GM23338 (cell line): ENCODE measurements around the gene EIF4E3. TPM values are rescaled to one million over a fixed set of nuclear protein-coding genes. Genes with fewer than 3 reads are reported as not detected.

ENCODE experiments used
- ATAC-seq: fragments of 200-7000 bp; cut with Tn5 transposase; 3 replicates; pipeline ENCODE4 v1.9.1; 2020
- DNase-seq: peaks from one replicate; pipeline ENCODE4 v3.0.0-alpha.2; 2015; ENCODE audit warnings: low spot score
- H2AFZ ChIP-seq: fragments of 200-600 bp; sonication (generic); 2 replicates; pipeline ENCODE4 v1.8.0; 2016; ENCODE audit warnings: antibody characterized with exemption, mild to moderate bottlenecking, moderate library complexity
- H3F3A ChIP-seq: fragments of 200-600 bp; sonication (generic); replicated peaks from 2 replicates; pipeline ENCODE4 v1.8.0; 2017; ENCODE audit warnings: antibody characterized with exemption, mixed run types, low read depth
- H3K27ac ChIP-seq: fragments of 200-600 bp; sonication (generic); 2 replicates; pipeline ENCODE4 v1.6.1; 2016; ENCODE audit warnings: low read depth
- H3K27me3 ChIP-seq: fragments of 200-600 bp; sonication (generic); 2 replicates; pipeline ENCODE4 v1.8.0; 2016; ENCODE audit warnings: mild to moderate bottlenecking, mixed run types, moderate library complexity; ENCODE audit not compliant: insufficient read depth
- H3K36me3 ChIP-seq: fragments of 200-600 bp; sonication (generic); 2 replicates; pipeline ENCODE4 v1.8.0; 2016; ENCODE audit warnings: mild to moderate bottlenecking; ENCODE audit not compliant: insufficient read depth
- H3K4me1 ChIP-seq: fragments of 200-600 bp; sonication (generic); 2 replicates; pipeline ENCODE4 v1.8.0; 2016; ENCODE audit warnings: mild to moderate bottlenecking, moderate library complexity; ENCODE audit not compliant: insufficient read depth
- H3K4me2 ChIP-seq: fragments of 200-600 bp; sonication (generic); 2 replicates; pipeline ENCODE4 v1.7.1; 2017; ENCODE audit warnings: mixed run types
- H3K4me3 ChIP-seq: fragments of 200-600 bp; sonication (generic); 2 replicates; pipeline ENCODE4 v1.6.1; 2016; ENCODE audit warnings: mixed run types
- H3K79me2 ChIP-seq: fragments of 200-600 bp; sonication (generic); replicated peaks from 2 replicates; pipeline ENCODE4 v1.8.0; 2017; ENCODE audit warnings: mild to moderate bottlenecking; ENCODE audit not compliant: insufficient read depth
- H3K9me2 ChIP-seq: fragments of 200-600 bp; sonication (generic); 2 replicates; pipeline ENCODE4 v1.8.0; 2017; ENCODE audit not compliant: insufficient read depth
- H4K20me1 ChIP-seq: fragments of 200-600 bp; sonication (generic); replicated peaks from 2 replicates; pipeline ENCODE4 v1.8.0; 2017; ENCODE audit warnings: mild to moderate bottlenecking; ENCODE audit not compliant: insufficient read depth
- H3K27ac Mint-ChIP-seq: 2 replicates; pipeline ENCODE4 v1.8.0; 2020; ENCODE audit warnings: inconsistent platforms, mild to moderate bottlenecking, moderate library complexity, mixed read lengths
- H3K27me3 Mint-ChIP-seq: 3 replicates; pipeline ENCODE4 v1.8.0; 2022; ENCODE audit warnings: low read depth, mild to moderate bottlenecking, moderate library complexity, mixed read lengths, inconsistent platforms; ENCODE audit not compliant: insufficient read depth, poor library complexity
- H3K36me3 Mint-ChIP-seq: 3 replicates; pipeline ENCODE4 v1.8.0; 2021; ENCODE audit warnings: low read depth, mild to moderate bottlenecking, inconsistent platforms, moderate library complexity, mixed read lengths
- H3K4me1 Mint-ChIP-seq: 3 replicates; pipeline ENCODE4 v1.8.0; 2020; ENCODE audit warnings: mild to moderate bottlenecking, inconsistent platforms, mixed read lengths
- H3K4me3 Mint-ChIP-seq: 3 replicates; pipeline ENCODE4 v1.8.0; 2021; ENCODE audit warnings: moderate library complexity, mild to moderate bottlenecking, inconsistent platforms, mixed read lengths
- H3K9me3 Mint-ChIP-seq: 3 replicates; pipeline ENCODE4 v1.8.0; 2020; ENCODE audit warnings: moderate library complexity, mild to moderate bottlenecking, inconsistent platforms, mixed read lengths
- CREB1 ChIP-seq: fragments of 250-450 bp; sonication (Bioruptor Pico); IDR thresholded peaks from 2 replicates; pipeline ENCODE4 v1.5.0; 2020; ENCODE audit warnings: low read depth, mild to moderate bottlenecking, moderate library complexity
- CTCF ChIP-seq, 2 experiments: fragments of 200-600 bp in 1 of 2; sonication (generic) in 1 of 2; conservative IDR thresholded peaks; 2 replicates each; pipeline versions ENCODE4 v1.5.1 to v1.6.1; 2016 to 2017; ENCODE audit warnings: antibody characterized with exemption in 2 of 2, low read depth in 2 of 2, mild to moderate bottlenecking in 2 of 2, moderate library complexity in 1 of 2
- EZH2 ChIP-seq: fragments of 200-600 bp; sonication (generic); IDR thresholded peaks from one replicate; pipeline ENCODE4 v1.8.0; 2017; ENCODE audit warnings: antibody characterized with exemption, mild to moderate bottlenecking, low read depth; ENCODE audit not compliant: unreplicated experiment
- EZH2phosphoT487 ChIP-seq: fragments of 200-600 bp; sonication (generic); IDR thresholded peaks from one replicate; pipeline ENCODE4 v1.8.1; 2018; ENCODE audit warnings: antibody characterized with exemption; ENCODE audit not compliant: unreplicated experiment
- JUNB ChIP-seq: IDR thresholded peaks from one replicate; pipeline ENCODE4 v1.6.1; 2016; ENCODE audit warnings: antibody characterized with exemption; ENCODE audit not compliant: unreplicated experiment
- NANOG ChIP-seq: IDR thresholded peaks from 2 replicates; pipeline ENCODE4 v1.6.1; 2016; ENCODE audit warnings: antibody characterized with exemption, borderline replicate concordance
- POLR2AphosphoS5 ChIP-seq: IDR thresholded peaks from 2 replicates; pipeline ENCODE4 v1.6.1; 2016; ENCODE audit warnings: antibody characterized with exemption, low read depth
- REST ChIP-seq: IDR thresholded peaks from one replicate; pipeline ENCODE4 v1.6.1; 2018; ENCODE audit warnings: antibody characterized with exemption; ENCODE audit not compliant: unreplicated experiment
- STAT1 ChIP-seq: IDR thresholded peaks from one replicate; pipeline ENCODE4 v1.6.1; 2016; ENCODE audit warnings: antibody characterized with exemption; ENCODE audit not compliant: unreplicated experiment
- ZNF114 ChIP-seq: fragments of 250-450 bp; sonication (Bioruptor Pico); IDR thresholded peaks from 2 replicates; pipeline ENCODE4 v1.5.0; 2020; ENCODE audit warnings: mild to moderate bottlenecking, moderate library complexity
- ZNF331 ChIP-seq: fragments of 250-450 bp; sonication (Bioruptor Pico); IDR thresholded peaks from 2 replicates; pipeline ENCODE4 v1.5.0; 2020; ENCODE audit warnings: low read depth, mild to moderate bottlenecking, moderate library complexity
- polyA plus RNA-seq: library from polyadenylated mRNA; unstranded; fragments of >200 nt; fragmentation: Nextera tagmentation; extraction: Ambion mirVana; gene quantifications from 2 replicates; pipeline ENCODE4 v1.2.1, GENCODE V29; 2016
- total RNA-seq: library from RNA; depleted of rRNA; stranded (reverse); fragments of >200 nt; shearing (Covaris generic); gene quantifications from 2 replicates; pipeline ENCODE4 v1.2.3, GENCODE V29; 2014
- TF ChIP-seq, protein P1 (sequence below): fragments of 250-450 bp; sonication (Bioruptor Pico); IDR thresholded peaks from 2 replicates; pipeline ENCODE4 v1.5.0; 2020; ENCODE audit warnings: mild to moderate bottlenecking, moderate library complexity
- TF ChIP-seq, protein P2 (sequence below): IDR thresholded peaks from 2 replicates; pipeline ENCODE4 v1.6.1; 2016; ENCODE audit warnings: antibody characterized with exemption

EIF4E3 gene
- total and polyA plus RNA-seq, 2 experiments from 2014 or later, result 6.0 to 9.7 TPM

GRCh38 chr3:71754610-71755253 is 29.5 kb upstream of the EIF4E3 start:
- Histone ChIP-seq H3K36me3 (no peaks in the 10 kb centered on the region; the same call in 1 of the 2 replicates), H3F3A (peaks cover 10% of the 10 kb centered on the region; the same call in 1 of the 2 replicates), H4K20me1 (no peaks in the 10 kb centered on the region), H3K4me3 (peak overlapping the region; percentile 56), H3K27me3 (peaks cover 60% of the 10 kb centered on the region), H3K4me2 (peak overlapping the region; percentile 73), H3K79me2 (peaks cover 5% of the 10 kb centered on the region; the same call in 1 of the 2 replicates), H3K27ac (no peak overlapping the region), H2AFZ (peak overlapping the region; percentile 82; the same call in 1 of the 2 replicates), H3K9me2 (no peaks in the 10 kb centered on the region), H3K4me1 (peaks cover 17% of the 10 kb centered on the region)
- peaks cover 10% of the 10 kb centered on the region; the same call in 2 of the 3 replicates for H3K36me3 Mint-ChIP-seq
- H3K9me3 Mint-ChIP-seq, result no peaks in the 10 kb centered on the region; the same call in 2 of the 3 replicates
- DNase-seq (peak; percentile 47), ATAC-seq (peak; percentile 16)
- peak overlapping the region; percentile 70 for H3K4me3 Mint-ChIP-seq
- peaks cover 41% of the 10 kb centered on the region for H3K27me3 Mint-ChIP-seq
- TF ChIP-seq POLR2AphosphoS5 (no peak), REST (no peak), ZNF331 (CRISPR knock-in tag) (no peak), CREB1 (no peak), NANOG (no peak), EZH2phosphoT487 (no peak), EZH2 (no peak), JUNB (no peak), CTCF (conservative IDR thresholded peaks at IDR 0.05; ENCODE audit: low read depth in 2 of 2) (no peak), STAT1 (no peak), ZNF114 (no peak)
- TF ChIP-seq, protein P1, sequence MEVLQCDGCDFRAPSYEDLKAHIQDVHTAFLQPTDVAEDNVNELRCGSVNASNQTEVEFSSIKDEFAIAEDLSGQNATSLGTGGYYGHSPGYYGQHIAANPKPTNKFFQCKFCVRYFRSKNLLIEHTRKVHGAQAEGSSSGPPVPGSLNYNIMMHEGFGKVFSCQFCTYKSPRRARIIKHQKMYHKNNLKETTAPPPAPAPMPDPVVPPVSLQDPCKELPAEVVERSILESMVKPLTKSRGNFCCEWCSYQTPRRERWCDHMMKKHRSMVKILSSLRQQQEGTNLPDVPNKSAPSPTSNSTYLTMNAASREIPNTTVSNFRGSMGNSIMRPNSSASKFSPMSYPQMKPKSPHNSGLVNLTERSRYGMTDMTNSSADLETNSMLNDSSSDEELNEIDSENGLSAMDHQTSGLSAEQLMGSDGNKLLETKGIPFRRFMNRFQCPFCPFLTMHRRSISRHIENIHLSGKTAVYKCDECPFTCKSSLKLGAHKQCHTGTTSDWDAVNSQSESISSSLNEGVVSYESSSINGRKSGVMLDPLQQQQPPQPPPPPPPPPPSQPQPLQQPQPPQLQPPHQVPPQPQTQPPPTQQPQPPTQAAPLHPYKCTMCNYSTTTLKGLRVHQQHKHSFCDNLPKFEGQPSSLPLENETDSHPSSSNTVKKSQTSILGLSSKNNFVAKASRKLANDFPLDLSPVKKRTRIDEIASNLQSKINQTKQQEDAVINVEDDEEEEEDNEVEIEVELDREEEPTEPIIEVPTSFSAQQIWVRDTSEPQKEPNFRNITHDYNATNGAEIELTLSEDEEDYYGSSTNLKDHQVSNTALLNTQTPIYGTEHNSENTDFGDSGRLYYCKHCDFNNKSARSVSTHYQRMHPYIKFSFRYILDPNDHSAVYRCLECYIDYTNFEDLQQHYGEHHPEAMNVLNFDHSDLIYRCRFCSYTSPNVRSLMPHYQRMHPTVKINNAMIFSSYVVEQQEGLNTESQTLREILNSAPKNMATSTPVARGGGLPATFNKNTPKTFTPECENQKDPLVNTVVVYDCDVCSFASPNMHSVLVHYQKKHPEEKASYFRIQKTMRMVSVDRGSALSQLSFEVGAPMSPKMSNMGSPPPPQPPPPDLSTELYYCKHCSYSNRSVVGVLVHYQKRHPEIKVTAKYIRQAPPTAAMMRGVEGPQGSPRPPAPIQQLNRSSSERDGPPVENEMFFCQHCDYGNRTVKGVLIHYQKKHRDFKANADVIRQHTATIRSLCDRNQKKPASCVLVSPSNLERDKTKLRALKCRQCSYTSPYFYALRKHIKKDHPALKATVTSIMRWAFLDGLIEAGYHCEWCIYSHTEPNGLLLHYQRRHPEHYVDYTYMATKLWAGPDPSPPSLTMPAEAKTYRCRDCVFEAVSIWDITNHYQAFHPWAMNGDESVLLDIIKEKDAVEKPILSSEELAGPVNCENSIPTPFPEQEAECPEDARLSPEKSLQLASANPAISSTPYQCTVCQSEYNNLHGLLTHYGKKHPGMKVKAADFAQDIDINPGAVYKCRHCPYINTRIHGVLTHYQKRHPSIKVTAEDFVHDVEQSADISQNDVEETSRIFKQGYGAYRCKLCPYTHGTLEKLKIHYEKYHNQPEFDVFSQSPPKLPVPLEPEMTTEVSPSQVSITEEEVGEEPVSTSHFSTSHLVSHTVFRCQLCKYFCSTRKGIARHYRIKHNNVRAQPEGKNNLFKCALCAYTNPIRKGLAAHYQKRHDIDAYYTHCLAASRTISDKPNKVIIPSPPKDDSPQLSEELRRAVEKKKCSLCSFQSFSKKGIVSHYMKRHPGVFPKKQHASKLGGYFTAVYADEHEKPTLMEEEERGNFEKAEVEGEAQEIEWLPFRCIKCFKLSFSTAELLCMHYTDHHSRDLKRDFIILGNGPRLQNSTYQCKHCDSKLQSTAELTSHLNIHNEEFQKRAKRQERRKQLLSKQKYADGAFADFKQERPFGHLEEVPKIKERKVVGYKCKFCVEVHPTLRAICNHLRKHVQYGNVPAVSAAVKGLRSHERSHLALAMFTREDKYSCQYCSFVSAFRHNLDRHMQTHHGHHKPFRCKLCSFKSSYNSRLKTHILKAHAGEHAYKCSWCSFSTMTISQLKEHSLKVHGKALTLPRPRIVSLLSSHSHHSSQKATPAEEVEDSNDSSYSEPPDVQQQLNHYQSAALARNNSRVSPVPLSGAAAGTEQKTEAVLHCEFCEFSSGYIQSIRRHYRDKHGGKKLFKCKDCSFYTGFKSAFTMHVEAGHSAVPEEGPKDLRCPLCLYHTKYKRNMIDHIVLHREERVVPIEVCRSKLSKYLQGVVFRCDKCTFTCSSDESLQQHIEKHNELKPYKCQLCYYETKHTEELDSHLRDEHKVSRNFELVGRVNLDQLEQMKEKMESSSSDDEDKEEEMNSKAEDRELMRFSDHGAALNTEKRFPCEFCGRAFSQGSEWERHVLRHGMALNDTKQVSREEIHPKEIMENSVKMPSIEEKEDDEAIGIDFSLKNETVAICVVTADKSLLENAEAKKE (CRISPR knock-in tag), result no peak
- TF ChIP-seq, protein P2, sequence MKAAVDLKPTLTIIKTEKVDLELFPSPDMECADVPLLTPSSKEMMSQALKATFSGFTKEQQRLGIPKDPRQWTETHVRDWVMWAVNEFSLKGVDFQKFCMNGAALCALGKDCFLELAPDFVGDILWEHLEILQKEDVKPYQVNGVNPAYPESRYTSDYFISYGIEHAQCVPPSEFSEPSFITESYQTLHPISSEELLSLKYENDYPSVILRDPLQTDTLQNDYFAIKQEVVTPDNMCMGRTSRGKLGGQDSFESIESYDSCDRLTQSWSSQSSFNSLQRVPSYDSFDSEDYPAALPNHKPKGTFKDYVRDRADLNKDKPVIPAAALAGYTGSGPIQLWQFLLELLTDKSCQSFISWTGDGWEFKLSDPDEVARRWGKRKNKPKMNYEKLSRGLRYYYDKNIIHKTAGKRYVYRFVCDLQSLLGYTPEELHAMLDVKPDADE, result no peak
- H3K4me1 Mint-ChIP-seq, result peaks cover 19% of the 10 kb centered on the region
- no peak overlapping the region for H3K27ac Mint-ChIP-seq
